Osteocyte (in vitro differentiated cells): ENCODE measurements around the gene SHROOM3. TPM values are rescaled to one million over a fixed set of nuclear protein-coding genes. Genes with fewer than 3 reads are reported as not detected.
"Not testable (repeated sequence)": the region's sequence is repeated elsewhere in the genome, so short reads cannot be mapped to it uniquely, and the experiment has no call there.

Source experiments
- DNase-seq: peaks from one replicate; pipeline ENCODE4 v3.0.0; 2021; ENCODE audit warnings: mixed read lengths; ENCODE audit not compliant: unreplicated experiment; ENCODE audit errors: extremely low spot score
- H3K27ac Mint-ChIP-seq: one replicate; pipeline ENCODE4 v1.8.0; 2021; ENCODE audit warnings: mild to moderate bottlenecking, mixed read lengths; ENCODE audit not compliant: unreplicated experiment
- H3K27me3 Mint-ChIP-seq: one replicate; pipeline ENCODE4 v1.8.0; 2021; ENCODE audit warnings: mixed read lengths; ENCODE audit not compliant: unreplicated experiment
- H3K36me3 Mint-ChIP-seq: one replicate; pipeline ENCODE4 v1.8.0; 2021; ENCODE audit warnings: mixed read lengths; ENCODE audit not compliant: unreplicated experiment
- H3K4me1 Mint-ChIP-seq: one replicate; pipeline ENCODE4 v1.8.0; 2021; ENCODE audit warnings: mixed read lengths; ENCODE audit not compliant: unreplicated experiment
- H3K4me3 Mint-ChIP-seq: one replicate; pipeline ENCODE4 v1.8.0; 2021; ENCODE audit warnings: mild to moderate bottlenecking, moderate library complexity, mixed read lengths; ENCODE audit not compliant: unreplicated experiment
- H3K9me3 Mint-ChIP-seq: one replicate; pipeline ENCODE4 v1.8.0; 2021; ENCODE audit warnings: mixed read lengths; ENCODE audit not compliant: unreplicated experiment
- CTCF ChIP-seq: fragments of 200-600 bp; sonication (generic); IDR thresholded peaks from 2 replicates; pipeline ENCODE4 v1.5.0; 2021; ENCODE audit warnings: antibody characterized with exemption, mild to moderate bottlenecking, moderate library complexity
- total RNA-seq: library from RNA; stranded (reverse); gene quantifications from 2 replicates; pipeline ENCODE4 v1.2.1, GENCODE V29; 2021

The SHROOM3 gene
- total RNA-seq, 1 donor from 2014 or later = 4.8 TPM

GRCh38 chr4:76420762-76421581, 14.1 kb upstream of the SHROOM3 start, which contains the start of gene CCDC158:
TSS of gene CCDC158 (minus strand) at chr4:76421141. CDS start at chr4:76403207, 17,934 bp downstream.
- Mint-ChIP-seq H3K27me3 (peaks cover 7% of the 10 kb centered on the region), H3K36me3 (no peaks in the 10 kb centered on the region), H3K4me1 (no peaks in the 10 kb centered on the region), H3K27ac (no peak within 1 kb of the TSS), H3K9me3 (no peaks in the 10 kb centered on the region), H3K4me3 (no peak within 1 kb of the TSS)
- no peak for DNase-seq
- TF ChIP-seq CTCF = no peak

- not testable (repeated sequence) for H3K4me3 Mint-ChIP-seq, DNase-seq, H3K4me1 Mint-ChIP-seq, H3K9me3 Mint-ChIP-seq, H3K27ac Mint-ChIP-seq, H3K36me3 Mint-ChIP-seq
- peaks cover 11% of the 10 kb centered on the region for H3K27me3 Mint-ChIP-seq
Measured at GRCh38 chr4:76423159-76423558, 11.9 kb upstream of the SHROOM3 start.

GRCh38 chr4:76426272-76426671, 8.8 kb upstream of the SHROOM3 start:
- Mint-ChIP-seq H3K4me3 (no peak overlapping the region), H3K36me3 (no peaks in the 10 kb centered on the region), H3K27ac (no peak overlapping the region), H3K9me3 (no peaks in the 10 kb centered on the region), H3K27me3 (peaks cover 11% of the 10 kb centered on the region), H3K4me1 (no peaks in the 10 kb centered on the region)
- no peak for DNase-seq
- TF ChIP-seq CTCF = peak; percentile 35

- H3K27ac Mint-ChIP-seq = no peak overlapping the region
- no peak for TF ChIP-seq CTCF
- peaks cover 4% of the 10 kb centered on the region for H3K4me1 Mint-ChIP-seq
- no peaks in the 10 kb centered on the region for H3K9me3 Mint-ChIP-seq
- H3K27me3 Mint-ChIP-seq = peaks cover 8% of the 10 kb centered on the region
- H3K4me3 Mint-ChIP-seq = no peak overlapping the region
- H3K36me3 Mint-ChIP-seq = no peaks in the 10 kb centered on the region
- no peak for DNase-seq
Measured at GRCh38 chr4:76429636-76430035, 5.4 kb upstream of the SHROOM3 start.

GRCh38 chr4:76430519-76431388, 4.3 kb upstream of the SHROOM3 start:
- no peak overlapping the region for H3K27ac Mint-ChIP-seq
- no peaks in the 10 kb centered on the region for H3K9me3 Mint-ChIP-seq
- DNase-seq = no peak
- H3K4me3 Mint-ChIP-seq = no peak overlapping the region
- H3K4me1 Mint-ChIP-seq = peaks cover 15% of the 10 kb centered on the region
- H3K36me3 Mint-ChIP-seq = no peaks in the 10 kb centered on the region
- H3K27me3 Mint-ChIP-seq = peaks cover 5% of the 10 kb centered on the region
- peak; percentile 80 for TF ChIP-seq CTCF
